Muscle of leg (tissue), 11 donors: ENCODE measurements around the gene C8A. TPM values are rescaled to one million over a fixed set of nuclear protein-coding genes. Genes with fewer than 3 reads are reported as not detected.

Experiments used
- DNase-seq: peaks from one replicate; pipeline ENCODE4 v3.0.0; 2013
- H3K27ac ChIP-seq: one replicate; pipeline ENCODE4 v1.5.1; 2013; ENCODE audit warnings: mild to moderate bottlenecking, low read length, control low read depth
- H3K27me3 ChIP-seq: one replicate; pipeline ENCODE4 v1.6.1; 2013; ENCODE audit warnings: low read length; ENCODE audit not compliant: control insufficient read depth, insufficient read depth
- H3K36me3 ChIP-seq: one replicate; pipeline ENCODE4 v1.6.1; 2013; ENCODE audit warnings: low read length; ENCODE audit not compliant: control insufficient read depth, insufficient read depth
- H3K4me1 ChIP-seq: one replicate; pipeline ENCODE4 v1.6.1; 2013; ENCODE audit warnings: low read length; ENCODE audit not compliant: control insufficient read depth, insufficient read depth
- H3K4me3 ChIP-seq: one replicate; pipeline ENCODE4 v1.5.1; 2013; ENCODE audit warnings: low read length, control low read depth
- H3K9me3 ChIP-seq: replicated peaks from 2 replicates; pipeline ENCODE4 v1.6.1; 2013; ENCODE audit warnings: low read depth, low read length; ENCODE audit not compliant: control insufficient read depth
- WGBS: methylation state at CpG from one replicate; pipeline ENCODE4 v1.1.5; 2013; ENCODE audit warnings: missing lambda C conversion rate; ENCODE audit not compliant: insufficient coverage; 5-methylcytosine and 5-hydroxymethylcytosine counted together
- polyA plus RNA-seq, 8 donors: library from polyadenylated mRNA; unstranded; fragments of 120-200 nt; gene quantifications; one replicate each; pipeline versions ENCODE4 v1.2.1 to v1.2.3, GENCODE V29; 2013; ENCODE audit warnings: inconsistent platforms in 1 of 8, low replicate concordance in 1 of 8; ENCODE audit not compliant: insufficient read length in 8 of 8, insufficient read depth in 1 of 8
- total RNA-seq: library from RNA; stranded (reverse); fragments of 120-200 nt; gene quantifications from one replicate; pipeline ENCODE4 v1.2.4, GENCODE V29; 2013

C8A gene
- total and polyA plus RNA-seq, 9 donors = 0.33 TPM; not detected in 8

- DNase-seq = no peak
- Histone ChIP-seq H3K27ac (no peak overlapping the region), H3K27me3 (no peaks in the 10 kb centered on the region), H3K4me3 (no peak overlapping the region), H3K36me3 (no peaks in the 10 kb centered on the region), H3K4me1 (no peaks in the 10 kb centered on the region), H3K9me3 (peaks cover 3% of the 10 kb centered on the region)
- 94% methylated on average over 5 of the region's 5 CpGs for WGBS
Measured at GRCh38 chr1:56835657-56836056, 18.9 kb upstream of the C8A start.

- Histone ChIP-seq H3K4me3 (no peak overlapping the region), H3K9me3 (peaks cover 3% of the 10 kb centered on the region)
- 87% methylated on average over 3 of the region's 4 CpGs for WGBS
Measured at GRCh38 chr1:56836359-56836758, 18.2 kb upstream of the C8A start.

GRCh38 chr1:56837244-56837939 is 17.2 kb upstream of the C8A start:
- Histone ChIP-seq H3K36me3 (no peaks in the 10 kb centered on the region), H3K27ac (no peak overlapping the region), H3K4me1 (no peaks in the 10 kb centered on the region), H3K9me3 (peaks cover 3% of the 10 kb centered on the region), H3K27me3 (no peaks in the 10 kb centered on the region), H3K4me3 (no peak overlapping the region)
- DNase-seq = no peak
- 28% methylated on average over 6 of the region's 9 CpGs for WGBS

More at GRCh38 chr1:56836359-56836758, 18.2 kb upstream of the C8A start:
- Histone ChIP-seq H3K36me3 (no peaks in the 10 kb centered on the region), H3K4me1 (no peaks in the 10 kb centered on the region), H3K27me3 (no peaks in the 10 kb centered on the region), H3K27ac (no peak overlapping the region)
- no peak for DNase-seq

GRCh38 chr1:56838759-56839158 is 15.8 kb upstream of the C8A start:
- no peaks in the 10 kb centered on the region for H3K36me3 ChIP-seq
- H3K9me3 ChIP-seq = peaks cover 3% of the 10 kb centered on the region
- no peak overlapping the region for H3K27ac ChIP-seq
- H3K4me3 ChIP-seq = no peak overlapping the region
- 44% methylated on average over 2 of the region's 3 CpGs for WGBS
- H3K4me1 ChIP-seq = no peaks in the 10 kb centered on the region
- DNase-seq = no peak
- no peaks in the 10 kb centered on the region for H3K27me3 ChIP-seq

GRCh38 chr1:56843544-56843943 is 11.1 kb upstream of the C8A start:
- Histone ChIP-seq H3K4me3 (no peak overlapping the region), H3K9me3 (peaks cover 3% of the 10 kb centered on the region), H3K27ac (no peak overlapping the region), H3K27me3 (peaks cover 2% of the 10 kb centered on the region), H3K4me1 (no peaks in the 10 kb centered on the region), H3K36me3 (no peaks in the 10 kb centered on the region)
- DNase-seq = no peak
- WGBS = 57% methylated on average over 1 of the region's 3 CpGs

GRCh38 chr1:56844545-56845136 is 10.0 kb upstream of the C8A start:
- peaks cover 2% of the 10 kb centered on the region for H3K27me3 ChIP-seq
- 45% methylated on average over 6 of the region's 9 CpGs for WGBS
- H3K4me1 ChIP-seq = no peaks in the 10 kb centered on the region
- no peak overlapping the region for H3K27ac ChIP-seq
- H3K4me3 ChIP-seq = no peak overlapping the region
- H3K9me3 ChIP-seq = peaks cover 3% of the 10 kb centered on the region
- DNase-seq = no peak
- H3K36me3 ChIP-seq = no peaks in the 10 kb centered on the region

- Histone ChIP-seq H3K9me3 (no peaks in the 10 kb centered on the region), H3K27ac (no peak overlapping the region), H3K27me3 (peaks cover 2% of the 10 kb centered on the region), H3K4me1 (no peaks in the 10 kb centered on the region), H3K4me3 (no peak overlapping the region), H3K36me3 (no peaks in the 10 kb centered on the region)
- DNase-seq = no peak
- WGBS = 90% methylated on average over 3 of the region's 3 CpGs
Measured at GRCh38 chr1:56845343-56845742, 9.3 kb upstream of the C8A start.

- Histone ChIP-seq H3K36me3 (no peaks in the 10 kb centered on the region), H3K9me3 (no peaks in the 10 kb centered on the region), H3K4me1 (no peaks in the 10 kb centered on the region), H3K4me3 (no peak overlapping the region), H3K27ac (no peak overlapping the region), H3K27me3 (peaks cover under 1% of the 10 kb centered on the region)
- no peak for DNase-seq
- WGBS = 81% methylated on average over 4 of the region's 7 CpGs
Measured at GRCh38 chr1:56849750-56850149, 4.8 kb upstream of the C8A start.

GRCh38 chr1:56850411-56850810 is 4.2 kb upstream of the C8A start:
- no peak for DNase-seq
- no peaks in the 10 kb centered on the region for H3K36me3 ChIP-seq
- no peak overlapping the region for H3K27ac ChIP-seq
- WGBS = 100% methylated on average over 2 of the region's 2 CpGs
- H3K9me3 ChIP-seq = no peaks in the 10 kb centered on the region
- no peak overlapping the region for H3K4me3 ChIP-seq
- H3K4me1 ChIP-seq = no peaks in the 10 kb centered on the region
- no peaks in the 10 kb centered on the region for H3K27me3 ChIP-seq

- no peaks in the 10 kb centered on the region for H3K36me3 ChIP-seq
- 72% methylated on average over 4 of the region's 5 CpGs for WGBS
- H3K4me3 ChIP-seq = no peak overlapping the region
- no peaks in the 10 kb centered on the region for H3K4me1 ChIP-seq
- DNase-seq = no peak
- H3K27me3 ChIP-seq = no peaks in the 10 kb centered on the region
- no peaks in the 10 kb centered on the region for H3K9me3 ChIP-seq
- H3K27ac ChIP-seq = no peak overlapping the region
Measured at GRCh38 chr1:56850922-56851321, 3.7 kb upstream of the C8A start.
